DOHH2 (cell line): Measurements from ENCODE around the gene ATP8B4.

Source experiments
- H3F3A ChIP-seq: fragments of 200-600 bp; sonication (generic), shearing (Covaris generic); 2 replicates; pipeline ENCODE4 v1.6.0; 2016; ENCODE audit warnings: antibody characterized with exemption, mild to moderate bottlenecking; ENCODE audit not compliant: control insufficient read depth, insufficient read depth
- H3K27ac ChIP-seq: fragments of 200-600 bp; sonication (generic); 2 replicates; pipeline ENCODE4 v1.5.1; 2014; ENCODE audit warnings: low read depth, mild to moderate bottlenecking, low read length, moderate library complexity
- H3K27me3 ChIP-seq: fragments of 200-600 bp; sonication (generic); 2 replicates; pipeline ENCODE4 v1.6.1; 2014; ENCODE audit warnings: mild to moderate bottlenecking, low read length, mixed read lengths; ENCODE audit not compliant: control insufficient read depth
- H3K36me3 ChIP-seq: fragments of 200-600 bp; sonication (generic); 2 replicates; pipeline ENCODE4 v1.6.1; 2014; ENCODE audit warnings: mild to moderate bottlenecking, low read length, moderate library complexity, mixed read lengths; ENCODE audit not compliant: control insufficient read depth
- H3K4me1 ChIP-seq: fragments of 200-600 bp; sonication (generic); 2 replicates; pipeline ENCODE4 v1.6.1; 2014; ENCODE audit warnings: mild to moderate bottlenecking, low read length, mixed read lengths; ENCODE audit not compliant: control insufficient read depth
- H3K4me2 ChIP-seq: fragments of 200-600 bp; sonication (generic); 2 replicates; pipeline ENCODE4 v1.6.0; 2014; ENCODE audit warnings: mild to moderate bottlenecking, low read length, moderate library complexity
- H3K4me3 ChIP-seq: fragments of 200-600 bp; sonication (generic); 2 replicates; pipeline ENCODE4 v1.5.1; 2014; ENCODE audit warnings: mild to moderate bottlenecking, low read length, mixed read lengths
- H3K79me2 ChIP-seq: fragments of 200-600 bp; sonication (generic); 2 replicates; pipeline ENCODE4 v1.6.1; 2014; ENCODE audit warnings: mild to moderate bottlenecking, low read length, mixed read lengths; ENCODE audit not compliant: control insufficient read depth
- H3K9me2 ChIP-seq: fragments of 200-600 bp; sonication (generic); replicated peaks from 2 replicates; pipeline ENCODE4 v1.6.1; 2014; ENCODE audit warnings: mild to moderate bottlenecking, low read length, mixed read lengths; ENCODE audit not compliant: control insufficient read depth
- H3K9me3 ChIP-seq: fragments of 200-600 bp; sonication (generic); 2 replicates; pipeline ENCODE4 v1.6.1; 2014; ENCODE audit warnings: antibody characterized with exemption, low read length, mixed read lengths; ENCODE audit not compliant: control insufficient read depth, insufficient read depth
- H4K20me1 ChIP-seq: fragments of 200-600 bp; sonication (generic); 2 replicates; pipeline ENCODE4 v1.6.0; 2014; ENCODE audit warnings: low read depth, mild to moderate bottlenecking, antibody characterized with exemption, low read length, moderate library complexity; ENCODE audit not compliant: control insufficient read depth, insufficient read depth
- CTCF ChIP-seq: fragments of 200-600 bp; sonication (generic); IDR thresholded peaks from one replicate; pipeline ENCODE4 v1.5.1; 2014; ENCODE audit warnings: antibody characterized with exemption, mild to moderate bottlenecking, low read depth, low read length; ENCODE audit not compliant: poor library complexity, severe bottlenecking
- EZH2phosphoT487 ChIP-seq: fragments of 200-600 bp; sonication (generic); IDR thresholded peaks from 2 replicates; pipeline ENCODE4 v1.6.1; 2017; ENCODE audit warnings: borderline replicate concordance, mild to moderate bottlenecking, antibody characterized with exemption, low read length, moderate library complexity, mixed read lengths

Gene ATP8B4

GRCh38 chr15:50042775-50043174 lies 76.3 kb downstream of the ATP8B4 start:
- H3K9me2 ChIP-seq: no peaks in the 10 kb centered on the region
- no peaks in the 10 kb centered on the region for H3K79me2 ChIP-seq
- no peak overlapping the region for H3K27ac ChIP-seq
- no peak overlapping the region for H3K4me3 ChIP-seq
- TF ChIP-seq CTCF: no peak
- TF ChIP-seq EZH2phosphoT487: no peak
- H3K9me3 ChIP-seq: peaks cover 8% of the 10 kb centered on the region; the same call in 1 of the 2 replicates
- H3K4me1 ChIP-seq: no peaks in the 10 kb centered on the region
- no peaks in the 10 kb centered on the region for H3K27me3 ChIP-seq
- H4K20me1 ChIP-seq: no peaks in the 10 kb centered on the region
- no peaks in the 10 kb centered on the region for H3F3A ChIP-seq
- no peak overlapping the region for H3K4me2 ChIP-seq
- no peaks in the 10 kb centered on the region for H3K36me3 ChIP-seq

GRCh38 chr15:50030456-50030855 lies 88.6 kb downstream of the ATP8B4 start:
- no peak for TF ChIP-seq EZH2phosphoT487
- no peak for TF ChIP-seq CTCF
- no peaks in the 10 kb centered on the region for H3K9me3 ChIP-seq

GRCh38 chr15:50028326-50028725 lies 90.7 kb downstream of the ATP8B4 start:
- no peaks in the 10 kb centered on the region for H3K79me2 ChIP-seq
- no peaks in the 10 kb centered on the region for H3K9me3 ChIP-seq
- H3F3A ChIP-seq: no peaks in the 10 kb centered on the region
- no peak overlapping the region for H3K4me3 ChIP-seq
- H3K27ac ChIP-seq: no peak overlapping the region
- TF ChIP-seq CTCF: no peak
- no peak for TF ChIP-seq EZH2phosphoT487
- no peaks in the 10 kb centered on the region for H3K4me1 ChIP-seq
- H3K9me2 ChIP-seq: no peaks in the 10 kb centered on the region
- no peaks in the 10 kb centered on the region for H3K27me3 ChIP-seq
- no peaks in the 10 kb centered on the region for H4K20me1 ChIP-seq
- no peaks in the 10 kb centered on the region for H3K36me3 ChIP-seq
- H3K4me2 ChIP-seq: no peak overlapping the region

More at GRCh38 chr15:50030456-50030855, 88.6 kb downstream of the ATP8B4 start:
- H3K27me3 ChIP-seq: no peaks in the 10 kb centered on the region
- H3K27ac ChIP-seq: no peak overlapping the region
- no peak overlapping the region for H3K4me2 ChIP-seq
- no peaks in the 10 kb centered on the region for H3K79me2 ChIP-seq
- no peaks in the 10 kb centered on the region for H4K20me1 ChIP-seq
- no peaks in the 10 kb centered on the region for H3K4me1 ChIP-seq
- no peaks in the 10 kb centered on the region for H3K36me3 ChIP-seq
- H3F3A ChIP-seq: no peaks in the 10 kb centered on the region
- H3K9me2 ChIP-seq: no peaks in the 10 kb centered on the region
- H3K4me3 ChIP-seq: no peak overlapping the region
